Measurements from ENCODE around the gene SEMA4D.
A peak's percentile ranks its signal among the peaks of the same experiment; 100 is the strongest.

SEMA4D gene

DNA sequence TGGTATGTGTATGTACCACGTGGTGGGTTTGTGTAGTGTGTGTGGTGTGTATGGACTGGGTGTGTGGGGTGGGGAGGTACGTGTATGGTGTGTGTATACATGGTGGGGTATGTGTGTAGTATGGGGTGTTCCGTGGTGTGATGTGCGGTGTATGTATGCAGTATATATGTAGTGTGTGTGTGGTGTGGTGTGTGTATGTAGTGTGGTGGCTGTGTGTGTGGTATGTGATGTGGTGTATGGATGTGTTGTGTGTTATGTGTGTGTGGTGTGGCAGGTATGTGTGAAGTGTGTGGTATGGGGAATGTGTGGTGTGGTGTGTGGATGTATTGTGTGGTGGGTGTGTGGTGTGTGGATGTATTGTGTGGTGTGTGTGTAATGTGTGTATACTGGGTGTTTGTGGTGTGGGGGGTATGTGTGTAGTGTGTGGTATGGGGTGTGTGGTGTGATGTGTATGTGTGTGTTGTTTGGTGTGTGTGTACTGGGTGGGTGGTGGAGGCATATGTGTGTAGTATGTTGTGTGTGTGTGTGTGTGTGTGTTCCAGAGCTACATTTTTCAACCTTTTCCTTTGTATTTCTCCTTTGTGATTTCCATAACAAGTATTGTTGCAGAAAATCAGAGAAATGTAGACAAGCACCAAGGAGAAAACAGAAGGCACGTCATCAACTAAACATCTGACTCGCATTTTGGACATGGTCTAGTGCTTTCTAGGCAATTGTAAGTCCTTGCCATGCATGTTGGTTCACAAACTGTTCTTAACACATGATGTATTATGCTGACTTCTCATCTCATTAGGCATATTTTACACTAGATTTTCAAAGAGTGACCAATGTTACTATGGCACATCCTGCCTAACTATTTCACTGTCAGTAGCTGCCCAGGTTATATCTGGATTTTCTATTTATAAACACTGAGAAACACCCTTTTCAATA is 13.2 kb downstream of the SEMA4D start:
- peak; percentile 7 for DNase-seq (ENCODE audit: low read depth)
- H3K4me3 ChIP-seq (ENCODE audit: control insufficient read depth, low read depth, low read length) = no peak overlapping the region
- TF ChIP-seq, protein P1, sequence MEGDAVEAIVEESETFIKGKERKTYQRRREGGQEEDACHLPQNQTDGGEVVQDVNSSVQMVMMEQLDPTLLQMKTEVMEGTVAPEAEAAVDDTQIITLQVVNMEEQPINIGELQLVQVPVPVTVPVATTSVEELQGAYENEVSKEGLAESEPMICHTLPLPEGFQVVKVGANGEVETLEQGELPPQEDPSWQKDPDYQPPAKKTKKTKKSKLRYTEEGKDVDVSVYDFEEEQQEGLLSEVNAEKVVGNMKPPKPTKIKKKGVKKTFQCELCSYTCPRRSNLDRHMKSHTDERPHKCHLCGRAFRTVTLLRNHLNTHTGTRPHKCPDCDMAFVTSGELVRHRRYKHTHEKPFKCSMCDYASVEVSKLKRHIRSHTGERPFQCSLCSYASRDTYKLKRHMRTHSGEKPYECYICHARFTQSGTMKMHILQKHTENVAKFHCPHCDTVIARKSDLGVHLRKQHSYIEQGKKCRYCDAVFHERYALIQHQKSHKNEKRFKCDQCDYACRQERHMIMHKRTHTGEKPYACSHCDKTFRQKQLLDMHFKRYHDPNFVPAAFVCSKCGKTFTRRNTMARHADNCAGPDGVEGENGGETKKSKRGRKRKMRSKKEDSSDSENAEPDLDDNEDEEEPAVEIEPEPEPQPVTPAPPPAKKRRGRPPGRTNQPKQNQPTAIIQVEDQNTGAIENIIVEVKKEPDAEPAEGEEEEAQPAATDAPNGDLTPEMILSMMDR (conservative IDR thresholded peaks at IDR 0.05; ENCODE audit: control insufficient read depth, insufficient read depth, low read depth, low read length) = no peak

DNA sequence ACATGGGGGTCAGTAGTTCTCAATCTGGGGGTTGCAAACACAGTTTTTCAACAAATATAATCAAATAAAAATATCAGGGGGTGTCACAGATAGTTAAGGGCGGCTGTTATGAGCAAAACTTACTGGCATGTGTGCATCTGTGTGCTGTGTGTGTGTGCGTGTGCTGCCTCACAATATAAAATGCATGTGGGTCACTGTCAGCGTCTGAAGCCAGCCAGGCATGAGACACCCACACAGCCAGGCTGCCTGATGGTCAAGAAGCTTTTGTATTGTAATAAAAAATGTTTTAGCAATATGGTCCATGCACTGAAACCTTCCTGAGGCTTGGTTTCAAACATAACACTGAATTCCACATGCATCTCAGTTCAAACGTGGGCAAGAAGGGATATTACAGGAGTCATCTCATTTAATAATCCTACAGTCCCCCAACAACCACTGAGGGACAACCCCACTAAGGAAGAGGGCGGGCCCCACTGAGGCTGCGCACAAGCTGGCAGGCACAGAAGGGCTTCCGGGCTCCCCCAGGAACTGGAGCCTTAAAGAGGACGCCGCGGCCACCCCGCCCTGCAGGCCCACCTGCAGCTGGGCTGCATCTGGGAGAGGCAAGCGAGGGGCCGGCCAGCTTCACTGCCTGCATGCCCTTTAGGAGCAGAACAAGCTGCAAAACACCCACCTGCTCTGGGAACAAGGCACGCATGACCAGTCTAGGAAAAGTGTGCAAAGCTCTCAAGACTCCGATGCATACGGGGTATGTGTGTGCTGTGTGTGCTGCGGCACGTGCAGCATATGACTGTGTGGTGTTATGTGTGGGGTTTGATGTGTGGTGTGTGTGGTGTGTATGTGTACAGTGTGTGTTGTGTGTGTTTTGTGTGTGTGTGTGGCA is 14.1 kb downstream of the SEMA4D start:
- no peak for DNase-seq (ENCODE audit: low read depth)
- TF ChIP-seq, protein P1 (conservative IDR thresholded peaks at IDR 0.05; ENCODE audit: control insufficient read depth, insufficient read depth, low read depth, low read length) = no peak
- no peak overlapping the region for H3K4me3 ChIP-seq (ENCODE audit: control insufficient read depth, low read depth, low read length)

DNA sequence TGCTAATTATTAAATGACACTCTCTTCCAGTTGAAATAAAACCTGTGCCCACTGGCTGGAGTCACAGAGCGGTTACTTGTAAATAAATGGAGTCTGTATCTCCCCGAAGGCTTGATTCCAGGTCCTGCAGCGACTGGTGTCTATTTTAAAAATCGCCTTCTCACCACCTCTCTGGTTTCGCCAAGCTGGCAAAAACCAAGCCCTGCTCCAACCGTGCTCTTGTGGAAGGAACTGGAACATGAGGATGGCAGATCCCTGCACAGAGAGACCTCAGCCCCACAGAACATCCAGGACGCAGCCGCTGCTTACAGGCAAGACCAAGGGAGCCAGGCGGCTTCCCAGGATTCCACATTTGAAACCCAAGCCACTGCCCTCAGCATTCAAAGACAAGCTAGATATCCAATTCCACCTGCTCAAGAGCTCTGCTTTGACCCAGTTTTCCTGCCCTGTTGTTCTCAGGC is 15.0 kb downstream of the SEMA4D start:
- TF ChIP-seq, protein P1 (conservative IDR thresholded peaks at IDR 0.05; ENCODE audit: control insufficient read depth, insufficient read depth, low read depth, low read length) = no peak
- DNase-seq (ENCODE audit: low read depth) = no peak
- H3K4me3 ChIP-seq (ENCODE audit: control insufficient read depth, low read depth, low read length) = no peak overlapping the region

DNA sequence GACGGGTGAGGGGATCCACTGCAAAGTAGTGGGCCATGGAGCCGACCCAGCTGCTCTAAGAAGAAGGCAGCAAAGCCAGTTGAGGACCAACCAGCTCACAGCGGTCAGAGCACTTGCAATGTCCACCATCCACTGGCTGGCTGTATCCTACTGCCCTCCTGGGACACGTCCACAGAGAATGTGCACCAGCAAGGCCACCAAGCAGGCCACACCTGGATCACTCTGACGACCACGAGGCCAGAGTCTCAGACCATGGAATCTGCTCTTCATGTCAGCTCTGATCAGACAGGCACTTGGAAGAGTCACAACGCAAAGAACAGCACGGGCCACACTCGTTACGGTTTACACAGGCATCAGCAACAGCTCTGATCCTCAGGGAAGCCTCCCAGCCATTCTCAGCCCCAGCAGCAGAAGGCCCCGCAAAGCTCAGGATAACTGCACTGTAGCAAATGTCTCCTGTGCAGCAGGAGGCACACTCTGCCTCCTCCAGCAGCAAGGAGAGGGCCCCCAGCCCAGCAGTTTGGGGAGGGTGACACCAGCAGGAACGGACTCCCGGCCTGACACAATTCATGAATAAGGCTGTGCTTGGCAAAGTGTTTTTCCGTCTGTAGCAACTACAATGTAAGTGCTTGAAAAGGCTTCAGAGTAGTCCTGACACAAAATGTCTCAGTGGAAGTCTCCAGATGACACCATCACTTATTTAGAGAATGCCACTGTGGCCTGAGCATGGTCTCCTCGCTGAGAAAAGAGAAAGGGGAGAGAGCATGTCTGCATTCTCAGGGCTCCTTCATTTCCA is 15.7 kb downstream of the SEMA4D start:
- DNase-seq (ENCODE audit: low read depth) = no peak

DNA sequence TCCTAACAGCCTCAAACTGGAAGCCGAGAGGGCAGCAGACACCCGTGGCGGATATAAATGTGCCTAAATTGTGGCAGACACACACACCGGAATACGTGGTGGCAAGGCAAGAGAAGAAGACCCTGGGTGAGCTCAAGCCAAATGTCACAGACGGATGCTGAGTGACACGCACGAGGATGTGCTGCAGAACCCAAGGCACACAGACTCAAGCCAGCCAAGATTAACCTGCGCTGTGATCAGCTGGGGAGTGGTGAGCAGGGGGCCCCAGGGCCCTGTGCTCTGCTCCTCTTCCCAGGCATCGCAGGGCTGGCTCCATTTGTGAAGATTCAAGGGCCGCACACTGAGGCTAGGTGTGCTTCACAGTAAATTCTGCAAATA is 16.4 kb downstream of the SEMA4D start:
- TF ChIP-seq, protein P1 (conservative IDR thresholded peaks at IDR 0.05; ENCODE audit: control insufficient read depth, insufficient read depth, low read depth, low read length) = no peak
- no peak for DNase-seq (ENCODE audit: low read depth)
- H3K4me3 ChIP-seq (ENCODE audit: control insufficient read depth, low read depth, low read length) = no peak overlapping the region

More for the DNA sequence above, 15.7 kb downstream of the SEMA4D start:
- TF ChIP-seq, protein P1 (conservative IDR thresholded peaks at IDR 0.05; ENCODE audit: control insufficient read depth, insufficient read depth, low read depth, low read length) = no peak
- H3K4me3 ChIP-seq (ENCODE audit: control insufficient read depth, low read depth, low read length) = no peak overlapping the region

All from fibroblast of mammary gland (primary cell).